ENCODE measurements around the gene CIDEC. TPM values are rescaled to one million over a fixed set of nuclear protein-coding genes. Genes with fewer than 3 reads are reported as not detected.
"Not testable (repeated sequence)": the region's sequence is repeated elsewhere in the genome, so short reads cannot be mapped to it uniquely, and the experiment has no call there.

The CIDEC gene
- total RNA-seq, 2 experiments from 2014 or later = not detected

DNA sequence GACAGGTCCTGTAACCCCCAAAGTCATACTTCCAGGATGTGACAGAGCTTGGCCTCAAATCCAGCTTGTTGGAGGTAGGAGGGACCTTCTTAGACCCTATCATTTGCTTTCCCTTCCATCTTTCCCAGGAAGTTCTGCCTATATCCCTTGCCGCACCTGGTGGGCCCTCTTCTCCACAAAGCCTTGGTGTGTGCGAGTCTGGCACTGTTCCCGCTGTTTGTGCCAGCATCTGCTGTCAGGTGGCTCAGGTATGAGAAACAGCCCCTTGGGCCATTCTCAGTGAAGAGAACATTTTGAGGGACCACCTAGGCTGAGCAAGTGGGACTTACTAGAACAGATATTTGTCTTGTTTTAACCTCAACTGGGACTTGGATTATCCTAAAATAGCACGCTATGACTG, 23.9 kb upstream of the CIDEC start:
- CTCF ChIA-PET = interaction anchor here (1.0 kb wide), 1 partner anchor 29 kb away, joined by 3 read pairs; no protein-coding TSS in a partner anchor

DNA sequence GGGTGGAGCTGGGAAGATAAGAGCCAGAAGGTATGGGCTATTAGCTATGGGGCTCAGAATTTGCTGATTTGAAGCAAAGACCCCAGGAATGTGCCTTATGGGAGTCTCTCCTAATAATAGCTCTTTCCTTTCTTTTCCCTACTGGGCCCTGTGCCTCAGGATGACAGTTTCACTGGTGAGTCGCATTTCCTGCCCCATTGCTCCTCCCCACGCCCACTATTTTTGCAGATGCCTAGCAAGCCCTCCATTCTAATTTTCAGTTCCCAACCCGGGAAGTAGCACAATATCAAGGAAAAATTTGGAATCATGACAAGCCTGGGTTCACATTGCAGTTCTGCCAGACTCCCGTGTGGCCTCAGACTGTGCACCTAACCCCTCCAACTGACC, 23.2 kb upstream of the CIDEC start:
- ChIA-PET CTCF (no interaction called here), POLR2A (interaction anchor here (1.3 to 1.9 kb wide), 2 partner anchors 13 to 30 kb away, joined by 6 to 9 read pairs; partner anchors contain the start of gene JAGN1)

More for the DNA sequence above, 23.9 kb upstream of the CIDEC start:
- POLR2A ChIA-PET = interaction anchor here (0.5 kb wide), 1 partner anchor 177 kb away, joined by 3 read pairs; no protein-coding TSS in a partner anchor

DNA sequence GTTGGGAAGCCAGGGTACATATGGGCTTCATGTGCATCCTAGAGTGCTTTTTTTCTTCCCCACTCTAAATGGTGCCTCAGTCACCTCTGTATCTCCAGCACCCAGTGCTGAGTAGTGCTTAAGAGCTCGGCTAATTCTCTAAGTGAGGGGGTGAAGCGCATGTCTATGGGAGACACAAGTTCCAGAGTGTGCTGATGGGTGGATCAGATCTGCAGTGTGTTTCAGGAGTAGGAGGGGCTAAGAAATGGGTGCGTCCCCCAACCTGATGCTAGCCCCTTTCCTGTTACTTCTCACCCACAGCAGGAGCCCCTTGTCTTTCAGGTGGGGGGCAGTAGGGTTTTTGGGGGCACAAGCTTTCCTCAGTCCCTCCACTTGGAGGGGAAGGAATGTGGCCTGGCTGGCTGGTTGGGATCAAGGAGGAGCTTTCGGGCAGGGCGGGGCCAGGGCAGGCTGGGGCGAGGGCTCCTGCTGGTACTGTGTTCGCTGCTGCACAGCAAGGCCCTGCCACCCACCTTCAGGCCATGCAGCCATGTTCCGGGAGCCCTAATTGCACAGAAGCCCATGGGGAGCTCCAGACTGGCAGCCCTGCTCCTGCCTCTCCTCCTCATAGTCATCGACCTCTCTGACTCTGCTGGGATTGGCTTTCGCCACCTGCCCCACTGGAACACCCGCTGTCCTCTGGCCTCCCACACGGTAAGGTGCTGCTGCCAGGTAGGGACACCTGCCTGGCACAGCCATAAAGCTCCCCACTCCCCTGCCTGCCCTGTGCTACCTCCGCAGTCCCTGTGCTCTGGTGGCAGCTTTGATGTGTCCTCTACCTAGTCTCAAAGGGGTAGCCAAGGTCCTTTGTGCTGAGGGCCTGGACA, 22.6 kb upstream of the CIDEC start, which contains the start of gene IL17RE:
Gene IL17RE (plus strand): TSS at position 477 of the 866 bp plus-strand sequence. CDS start 85 bp downstream, at position 562.
- CTCF ChIA-PET = interaction anchor here (1.1 to 1.2 kb wide), 2 partner anchors 11 to 121 kb away, joined by 3 read pairs; no protein-coding TSS in a partner anchor
- POLR2A ChIA-PET = interaction anchor here (0.5 to 1.9 kb wide), 5 partner anchors 12 to 357 kb away, joined by 3 to 11 read pairs (median 6); partner anchors contain the start of gene JAGN1

DNA sequence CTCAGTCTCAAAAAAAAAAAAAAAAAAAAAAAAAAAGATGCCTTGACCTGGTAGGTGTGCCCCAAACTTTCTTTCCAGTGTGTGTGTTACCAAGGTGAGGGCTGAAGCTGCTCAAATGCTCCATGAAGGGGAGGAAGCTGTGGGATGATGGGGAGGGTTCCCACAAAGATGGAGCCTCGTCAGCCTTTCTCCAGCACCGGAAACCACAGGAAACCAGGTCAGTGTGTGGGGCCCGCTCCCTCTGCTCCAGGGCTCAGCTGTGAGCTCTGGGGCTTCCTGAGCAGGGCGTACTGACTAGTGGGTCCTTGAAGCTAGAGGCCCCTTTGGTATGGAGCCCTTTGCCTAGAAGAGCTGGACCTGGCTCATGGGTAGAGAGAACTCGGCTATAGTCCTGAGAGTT, 21.9 kb upstream of the CIDEC start:
- CTCF ChIA-PET = interaction anchor here (1.1 to 1.2 kb wide), 2 partner anchors 11 to 120 kb away, joined by 3 read pairs; no protein-coding TSS in a partner anchor

DNA sequence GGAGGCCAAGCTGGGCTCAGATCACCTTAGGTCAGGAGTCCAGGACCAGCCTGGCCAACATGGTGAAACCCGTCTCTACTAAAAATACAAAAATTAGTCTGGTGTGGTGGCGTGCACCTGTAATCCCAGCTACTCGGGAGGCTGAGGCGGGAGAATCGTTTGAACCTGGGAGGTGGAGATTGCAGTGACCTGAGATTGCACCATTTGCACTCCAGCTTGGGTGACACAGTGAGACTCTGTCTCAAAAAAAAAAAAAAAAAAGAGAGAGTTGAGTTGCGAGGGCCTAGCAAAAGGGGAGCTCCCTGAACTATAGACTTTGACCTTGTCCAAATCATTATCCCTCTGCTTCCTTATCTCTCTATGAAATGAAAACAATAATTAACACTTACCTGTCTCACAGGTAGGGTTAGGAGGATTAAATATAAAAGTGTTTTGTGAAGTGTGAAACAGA, 20.9 kb upstream of the CIDEC start:
- POLR2A ChIA-PET = not testable (repeated sequence)

More for the DNA sequence above, 21.9 kb upstream of the CIDEC start:
- POLR2A ChIA-PET = interaction anchor here (0.6 to 1.9 kb wide), 4 partner anchors 11 to 358 kb away, joined by 4 to 11 read pairs (median 8); partner anchors contain the start of gene JAGN1

DNA sequence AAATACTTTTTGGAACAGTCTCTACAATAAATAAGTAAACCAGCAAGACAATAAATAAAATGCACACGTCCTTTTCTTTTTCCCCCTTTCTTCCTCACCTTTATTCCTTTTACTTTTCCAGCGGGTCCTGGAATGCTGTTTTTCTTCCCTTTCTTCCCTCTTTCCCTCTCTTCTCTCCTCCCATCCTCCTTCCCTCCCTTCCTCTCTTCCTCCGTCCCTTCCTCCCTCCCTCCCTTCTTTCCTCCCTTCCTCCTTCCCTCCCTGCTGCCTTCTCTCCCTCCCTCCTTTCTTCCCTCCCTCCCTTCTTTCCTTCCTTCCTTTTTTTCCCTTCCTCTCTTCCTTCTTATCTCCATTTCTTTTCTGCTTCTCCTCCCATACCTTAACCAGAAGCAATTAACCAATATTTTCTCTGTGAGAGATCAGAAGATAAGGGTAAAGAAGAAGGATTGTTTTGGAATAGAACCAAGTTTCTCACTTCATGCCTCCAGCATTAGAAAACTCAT, 19.3 kb upstream of the CIDEC start:
- POLR2A ChIA-PET = no interaction called here
- CTCF ChIA-PET = no interaction called here

More for the DNA sequence above, 20.9 kb upstream of the CIDEC start:
- CTCF ChIA-PET = interaction anchor here (0.7 kb wide), 1 partner anchor 331 kb away, joined by 4 read pairs; no protein-coding TSS in a partner anchor

DNA sequence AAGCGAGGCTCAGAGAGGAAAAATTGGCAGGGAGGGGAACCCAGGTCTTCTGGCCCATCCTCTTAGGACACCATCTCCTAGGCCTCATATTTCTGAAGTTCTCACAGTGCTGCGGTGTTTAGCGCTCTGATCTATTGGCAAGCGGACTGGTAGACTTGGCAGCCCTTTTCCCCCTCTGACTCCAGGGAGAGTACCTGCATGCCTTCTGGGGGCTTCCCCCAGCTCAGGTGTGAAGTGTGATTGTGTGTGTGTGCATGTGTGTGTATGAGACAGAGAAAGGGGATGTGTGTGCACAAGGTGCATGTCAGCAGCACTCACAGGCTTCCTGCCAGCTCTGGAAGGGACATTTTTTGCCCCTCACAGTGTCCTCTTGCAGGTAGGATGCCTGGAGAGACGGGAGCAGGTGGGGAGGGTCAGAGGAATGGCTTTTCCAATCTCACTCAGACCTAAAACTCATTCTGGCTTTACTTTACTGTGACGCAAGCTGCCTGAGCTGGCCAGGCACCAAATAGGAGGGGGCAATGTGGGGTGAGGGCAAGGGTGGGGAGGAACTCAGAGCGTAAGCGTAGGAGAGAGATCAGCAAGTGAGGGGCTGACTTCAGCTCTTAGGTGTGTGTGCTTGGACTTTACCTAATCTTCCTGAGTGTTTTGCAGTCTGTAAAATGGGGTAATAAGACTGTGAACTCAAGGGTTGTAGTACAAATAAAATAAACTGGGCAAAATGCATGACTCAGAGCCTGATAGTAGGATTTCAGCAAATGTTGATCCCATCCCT, 18.6 kb upstream of the CIDEC start:
- ChIA-PET POLR2A (no interaction called here), CTCF (interaction anchor here (1.1 kb wide), 1 partner anchor 16 kb away, joined by 3 read pairs; no protein-coding TSS in a partner anchor)

DNA sequence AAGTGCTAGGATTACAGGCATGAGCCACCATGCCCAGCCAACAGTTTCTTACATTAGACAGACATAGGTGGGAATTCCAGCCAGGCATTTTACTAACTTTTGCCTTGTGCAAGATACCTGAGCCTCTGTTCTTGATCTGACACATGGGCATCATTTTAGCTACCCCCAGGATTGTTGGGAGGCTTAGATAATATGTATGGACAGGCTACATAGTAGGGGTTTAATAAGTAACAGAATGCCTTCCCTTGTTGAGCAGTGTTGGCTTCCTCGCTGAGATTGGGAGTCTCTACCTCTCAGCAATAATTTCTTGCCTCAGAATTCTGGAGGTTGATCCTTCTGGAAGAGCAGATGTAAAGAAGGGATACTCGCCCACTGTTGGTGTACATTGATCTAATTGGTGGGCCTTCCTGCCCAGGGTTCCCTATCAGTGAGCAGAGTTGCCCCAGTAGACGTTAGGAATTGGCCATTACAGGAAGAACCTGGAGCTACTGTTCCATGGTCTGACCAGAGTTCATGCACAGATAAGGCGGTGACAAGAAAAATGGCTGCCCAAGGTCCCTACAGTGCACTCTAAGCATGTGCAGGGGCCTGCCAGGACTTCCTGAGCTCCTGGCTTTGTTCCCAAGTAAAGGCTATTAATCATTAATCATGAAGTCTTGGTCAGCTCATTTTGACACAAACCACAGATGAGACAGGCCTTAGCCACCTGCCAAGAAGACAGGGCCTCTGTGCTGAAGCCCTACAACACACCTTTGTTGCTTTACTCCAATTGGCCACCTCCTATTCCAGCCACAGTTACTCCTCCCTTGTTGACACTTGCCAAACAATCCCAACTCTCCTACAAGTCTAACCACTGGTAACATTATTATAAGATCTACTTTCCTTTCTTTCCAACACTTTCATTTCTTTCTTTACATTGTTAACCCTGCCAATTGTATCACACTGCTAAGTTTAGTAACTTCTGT, 17.6 kb upstream of the CIDEC start:
- CTCF ChIA-PET = interaction anchor here (0.9 to 1.1 kb wide), 2 partner anchors 14 to 17 kb away, joined by 3 to 4 read pairs; no protein-coding TSS in a partner anchor
- POLR2A ChIA-PET = no interaction called here

DNA sequence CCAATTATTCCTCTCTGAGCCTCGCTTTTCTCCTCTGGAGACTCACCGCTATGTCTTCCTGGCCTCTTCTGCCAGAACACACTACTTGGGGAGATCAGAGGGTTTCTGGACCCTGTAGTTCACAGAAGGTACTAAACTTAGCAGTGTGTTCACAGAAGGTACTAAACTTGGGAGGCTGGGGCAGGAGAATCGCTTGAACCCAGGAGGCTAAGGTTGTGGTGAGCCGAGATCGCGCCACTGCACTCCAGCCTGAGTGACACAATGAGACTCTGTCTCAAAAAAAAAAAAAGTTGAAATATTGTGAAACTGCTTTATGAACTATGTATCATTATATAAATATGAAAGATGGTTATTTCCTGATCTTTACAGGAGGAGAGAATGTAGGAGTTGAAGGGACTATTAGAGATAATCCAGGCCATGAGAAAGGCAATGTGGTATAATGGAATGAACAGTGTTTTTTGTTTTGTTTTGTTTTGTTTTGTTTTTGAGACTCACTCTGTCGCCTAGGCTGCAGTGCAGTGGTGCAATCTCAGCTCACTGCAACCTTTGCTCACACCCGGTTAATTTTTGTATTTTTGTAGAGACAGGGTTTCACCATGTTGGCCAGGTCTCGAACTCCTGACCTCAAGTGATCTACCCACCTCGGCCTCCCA, 16.8 kb upstream of the CIDEC start:
- POLR2A ChIA-PET = interaction anchor here (1.0 kb wide), 1 partner anchor 213 kb away, joined by 3 read pairs; no protein-coding TSS in a partner anchor

DNA sequence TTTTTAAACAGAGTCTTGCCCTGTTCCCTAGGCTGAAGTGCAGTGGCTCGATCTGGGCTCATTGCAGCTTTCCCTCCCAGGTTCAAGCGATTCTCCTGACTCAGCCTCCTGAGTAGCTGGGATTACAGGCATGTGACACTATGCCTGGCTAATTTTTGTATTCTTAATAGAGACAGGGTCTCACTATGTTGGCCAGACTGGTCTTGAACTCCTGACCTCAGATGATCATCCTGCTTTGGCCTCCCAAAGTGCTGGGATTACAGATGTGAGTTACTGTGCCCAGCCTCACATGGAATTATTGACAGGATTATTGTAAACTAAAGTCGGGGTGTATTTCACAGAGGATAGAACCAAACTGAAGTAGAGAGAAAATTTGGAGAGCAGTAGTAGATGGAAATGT, 15.7 kb upstream of the CIDEC start:
- POLR2A ChIA-PET = not testable (repeated sequence)

More for the DNA sequence above, 16.8 kb upstream of the CIDEC start:
- CTCF ChIA-PET = interaction anchor here (0.9 kb wide), 1 partner anchor 14 kb away, joined by 4 read pairs; no protein-coding TSS in a partner anchor

DNA sequence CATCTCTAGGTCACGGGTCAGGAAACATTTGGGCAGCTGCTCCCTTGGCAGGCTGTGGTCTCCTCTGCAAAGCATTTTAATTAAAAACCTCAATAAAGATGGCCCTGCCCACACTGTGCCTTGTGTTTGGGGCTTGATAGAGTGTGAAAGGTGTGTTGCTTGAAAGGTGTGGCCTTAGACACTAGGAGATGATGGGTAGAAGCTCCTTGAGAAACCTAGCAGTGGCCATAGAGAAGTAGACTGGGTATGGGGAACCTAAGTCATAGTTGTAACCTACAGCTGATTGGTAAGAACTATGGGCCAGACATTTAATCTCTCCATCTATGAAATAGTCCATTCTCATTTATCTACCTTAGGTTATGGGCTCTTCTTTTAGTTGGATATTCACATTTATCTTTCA, 13.7 kb upstream of the CIDEC start:
- POLR2A ChIA-PET = interaction anchor here (0.8 kb wide), 1 partner anchor 84 kb away, joined by 3 read pairs; the partner anchor contains the start of gene TTLL3
- CTCF ChIA-PET = interaction anchor here (0.5 to 0.7 kb wide), 2 partner anchors 94 to 353 kb away, joined by 3 to 4 read pairs; no protein-coding TSS in a partner anchor

More for the DNA sequence above, 15.7 kb upstream of the CIDEC start:
- CTCF ChIA-PET = not testable (repeated sequence)

DNA sequence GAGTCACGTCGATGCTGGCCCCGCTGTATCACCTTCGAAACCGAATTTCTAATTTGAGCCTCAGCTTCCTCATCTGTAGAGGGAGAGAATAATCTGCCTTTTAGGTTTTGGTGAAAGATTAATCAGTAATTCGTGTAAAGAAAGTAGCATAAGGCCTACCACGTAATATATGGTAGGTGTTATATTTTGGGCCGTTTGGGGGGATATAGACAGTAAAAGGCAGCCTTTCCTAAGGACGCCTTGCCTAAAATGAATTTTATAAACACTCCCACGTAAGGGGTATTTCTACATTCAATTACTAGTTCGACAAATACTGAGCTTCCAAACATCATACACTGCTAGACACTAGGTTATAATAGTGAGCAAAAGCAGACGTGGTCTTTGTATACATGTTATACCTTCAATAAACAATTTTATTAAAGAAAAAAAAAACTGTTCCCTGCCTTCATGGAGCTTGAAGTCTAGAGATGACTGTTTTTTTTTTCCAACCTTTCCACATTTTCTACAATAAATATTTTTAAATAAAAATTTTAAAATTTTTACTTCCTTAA, 11.1 kb upstream of the CIDEC start:
- POLR2A ChIA-PET = interaction anchor here (0.6 to 2.6 kb wide), 11 partner anchors 11 to 429 kb away, joined by 3 to 27 read pairs (median 3); partner anchors contain the start of genes ARPC4, CRELD1, IL17RE and RPUSD3
- CTCF ChIA-PET = interaction anchor here (1.0 to 1.7 kb wide), 5 partner anchors 11 to 56 kb away, joined by 3 to 18 read pairs (median 3); partner anchors contain the start of genes CRELD1 and RPUSD3

DNA sequence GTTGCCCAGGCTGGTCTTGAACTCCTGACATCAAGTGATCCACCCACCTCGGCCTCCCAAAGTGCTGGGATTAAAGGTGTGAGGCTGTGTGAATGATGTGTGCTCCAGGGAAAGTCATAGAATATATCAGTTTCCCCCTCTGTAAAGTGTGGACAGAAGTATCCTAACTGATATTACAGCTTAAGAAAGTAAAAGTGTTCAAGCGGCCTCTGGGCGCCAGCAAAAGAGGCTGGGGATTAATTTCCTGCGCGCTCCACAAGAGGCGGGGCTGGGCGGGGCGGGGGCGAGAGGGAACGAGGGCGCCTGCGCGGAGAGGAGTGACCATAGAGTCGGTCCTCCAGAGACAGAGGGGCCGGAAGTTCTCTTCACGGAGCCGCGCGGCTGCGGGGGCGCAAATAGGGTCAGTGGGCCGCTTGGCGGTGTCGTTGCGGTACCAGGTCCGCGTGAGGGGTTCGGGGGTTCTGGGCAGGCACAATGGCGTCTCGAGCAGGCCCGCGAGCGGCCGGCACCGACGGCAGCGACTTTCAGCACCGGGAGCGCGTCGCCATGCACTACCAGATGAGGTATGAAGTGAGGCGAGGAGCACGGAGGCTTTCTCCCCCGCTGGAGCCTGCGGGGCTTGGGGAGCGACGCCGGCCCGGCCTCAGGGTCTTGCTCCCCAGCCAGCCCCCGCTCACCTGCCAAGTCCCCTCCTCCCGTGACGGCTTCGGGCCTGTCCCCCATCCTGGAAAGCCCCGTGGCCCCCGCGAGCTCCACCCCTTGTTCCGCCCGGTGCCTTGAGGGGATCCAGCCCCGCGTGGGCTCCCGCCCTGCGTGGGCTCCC, 10.4 kb upstream of the CIDEC start, which contains the start of gene JAGN1:
Gene JAGN1 (plus strand): TSS at position 362 of the 823 bp plus-strand sequence. CDS start 113 bp downstream, at position 475.
- ChIA-PET CTCF (interaction anchor here (0.6 to 1.7 kb wide), 4 partner anchors 42 to 371 kb away, joined by 3 to 18 read pairs (median 3); partner anchors contain the start of genes CRELD1 and RPUSD3), POLR2A (interaction anchor here (0.5 to 2.6 kb wide), 14 partner anchors 12 to 430 kb away, joined by 3 to 27 read pairs (median 3); partner anchors contain the start of genes ARPC4, CRELD1, IL17RE and RPUSD3)

DNA sequence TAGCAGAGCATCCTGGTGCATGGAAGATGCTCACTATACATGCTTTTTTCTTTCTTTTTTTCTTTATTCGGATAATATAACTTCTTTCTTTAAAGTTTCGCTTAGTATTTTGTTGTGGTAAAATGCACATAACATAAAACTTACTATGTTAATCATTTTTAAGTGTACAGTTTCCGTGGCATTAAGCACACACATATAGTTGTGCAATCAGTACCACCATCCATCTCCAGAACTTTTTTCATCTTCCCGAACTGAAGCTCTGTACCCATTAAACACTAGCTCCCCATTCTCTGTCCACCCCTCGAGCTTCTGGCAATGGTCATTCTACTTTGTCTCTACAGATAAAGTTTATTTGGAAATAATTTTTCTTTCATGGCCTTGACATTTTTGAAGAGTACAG, 9.4 kb upstream of the CIDEC start:
- ChIA-PET POLR2A (no interaction called here), CTCF (interaction anchor here (0.6 to 0.9 kb wide), 2 partner anchors 45 to 64 kb away, joined by 3 to 5 read pairs; no protein-coding TSS in a partner anchor)

DNA sequence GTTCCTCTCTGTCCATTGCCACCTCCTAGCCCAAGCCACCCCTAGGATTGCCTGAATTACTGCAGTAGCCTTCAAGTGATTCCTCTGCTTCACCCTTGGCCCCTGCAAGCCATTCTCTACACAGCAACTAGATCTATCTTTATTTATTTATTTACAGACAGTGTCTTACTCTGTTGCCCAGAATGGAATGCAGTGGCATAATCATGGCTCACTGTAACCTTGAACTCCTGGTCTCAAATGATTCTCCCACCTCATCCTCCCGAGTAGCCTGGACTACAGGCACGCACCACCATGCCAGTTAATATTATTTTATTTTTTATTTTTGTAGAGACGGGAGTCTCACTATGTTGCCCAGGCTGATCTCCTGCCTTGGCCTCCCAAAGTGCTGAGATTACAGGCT, 8.5 kb upstream of the CIDEC start:
- ChIA-PET POLR2A (no interaction called here), CTCF (no interaction called here)

Measured in activated CD8-positive, alpha-beta memory T cell treated with anti-CD3 and anti-CD28 coated beads for 36 hours (primary cell).